Gastrocnemius medialis (tissue), 4 donors: ENCODE measurements around the gene DAB2IP. TPM values are rescaled to one million over a fixed set of nuclear protein-coding genes. Genes with fewer than 3 reads are reported as not detected.
A peak's percentile ranks its signal among the peaks of the same experiment; 100 is the strongest.

ENCODE experiments used
- ATAC-seq, 2 donors: fragments of 150-250 bp; one replicate each; pipeline ENCODE4 v1.9.1; 2016
- DNase-seq, 2 donors: peaks; one replicate each; pipeline ENCODE4 v3.0.0-alpha.2; 2019
- H3K27ac ChIP-seq, 4 donors: fragments of 200-600 bp; sonication (generic); 1 replicate in 1 of 4; 2 replicates in 3 of 4; pipeline ENCODE4 v1.5.1; 2016 to 2018; ENCODE audit warnings: mild to moderate bottlenecking in 2 of 4, moderate library complexity in 1 of 4
- H3K27me3 ChIP-seq, 3 donors: fragments of 200-600 bp; sonication (generic) in 2 of 3; 1 replicate in 1 of 3; 2 replicates in 2 of 3; pipeline versions ENCODE4 v1.5.1 to v1.6.0; 2016 to 2019; ENCODE audit warnings: mild to moderate bottlenecking in 1 of 3, moderate library complexity in 1 of 3
- H3K36me3 ChIP-seq, 2 donors: fragments of 200-600 bp; sonication (generic) in 1 of 2; one replicate each; pipeline ENCODE4 v1.5.1; 2017 to 2018
- H3K4me1 ChIP-seq, 2 donors: fragments of 200-600 bp; sonication (generic) in 1 of 2; one replicate each; pipeline ENCODE4 v1.5.1; 2016 to 2017; ENCODE audit warnings: mild to moderate bottlenecking in 2 of 2
- H3K4me3 ChIP-seq, 4 donors: fragments of 200-600 bp; sonication (generic) in 3 of 4; 1 replicate in 1 of 4; 2 replicates in 3 of 4; pipeline ENCODE4 v1.5.1; 2016 to 2019; ENCODE audit warnings: mild to moderate bottlenecking in 2 of 4
- H3K9me3 ChIP-seq, 3 donors: fragments of 200-600 bp; sonication (generic) in 2 of 3; 1 replicate in 1 of 3; 2 replicates in 2 of 3; pipeline ENCODE4 v1.5.1; 2016 to 2019
- POLR2A ChIP-seq, 2 donors: fragments of 450-650 bp; IDR thresholded peaks; one replicate each; pipeline ENCODE4 v1.6.1; 2017; ENCODE audit warnings: antibody characterized with exemption in 2 of 2, mild to moderate bottlenecking in 2 of 2, moderate library complexity in 2 of 2
- in situ Hi-C, 4 donors: fragments of 200-750 bp; cut with MboI; loops; one replicate each; pipeline versions ENCODE4 v1.15.0 to v1.8.0; 2017; ENCODE audit warnings: low sequenced_read_pairs in 4 of 4
- intact Hi-C: fragments of 100-400 bp; cut with DNase I; formaldehyde crosslinking; loops from one replicate; pipeline ENCODE4 v1.15.1; 2023; ENCODE audit warnings: low total_unique reads
- total RNA-seq, 4 donors: library from RNA; depleted of rRNA; stranded (reverse); fragments of >200 nt; gene quantifications; one replicate each; pipeline versions ENCODE4 v1.1.0 to v1.2.3, GENCODE V29; 2016
- TF ChIP-seq, protein P1 (sequence below), 5 experiments: fragments of 450-650 bp in 3 of 5; fragments of 200-600 bp in 2 of 5; sonication (generic) in 2 of 5; IDR thresholded peaks in 4 of 5; conservative IDR thresholded peaks in 1 of 5; 1 replicate in 4 of 5; 2 replicates in 1 of 5; pipeline ENCODE4 v1.5.1; 2016 to 2019; ENCODE audit warnings: antibody characterized with exemption in 5 of 5, mild to moderate bottlenecking in 3 of 5, moderate library complexity in 3 of 5

Gene DAB2IP
- total RNA-seq, 4 donors from 2014 or later: 22.7 to 68.2 (median 37.4) TPM

DNA sequence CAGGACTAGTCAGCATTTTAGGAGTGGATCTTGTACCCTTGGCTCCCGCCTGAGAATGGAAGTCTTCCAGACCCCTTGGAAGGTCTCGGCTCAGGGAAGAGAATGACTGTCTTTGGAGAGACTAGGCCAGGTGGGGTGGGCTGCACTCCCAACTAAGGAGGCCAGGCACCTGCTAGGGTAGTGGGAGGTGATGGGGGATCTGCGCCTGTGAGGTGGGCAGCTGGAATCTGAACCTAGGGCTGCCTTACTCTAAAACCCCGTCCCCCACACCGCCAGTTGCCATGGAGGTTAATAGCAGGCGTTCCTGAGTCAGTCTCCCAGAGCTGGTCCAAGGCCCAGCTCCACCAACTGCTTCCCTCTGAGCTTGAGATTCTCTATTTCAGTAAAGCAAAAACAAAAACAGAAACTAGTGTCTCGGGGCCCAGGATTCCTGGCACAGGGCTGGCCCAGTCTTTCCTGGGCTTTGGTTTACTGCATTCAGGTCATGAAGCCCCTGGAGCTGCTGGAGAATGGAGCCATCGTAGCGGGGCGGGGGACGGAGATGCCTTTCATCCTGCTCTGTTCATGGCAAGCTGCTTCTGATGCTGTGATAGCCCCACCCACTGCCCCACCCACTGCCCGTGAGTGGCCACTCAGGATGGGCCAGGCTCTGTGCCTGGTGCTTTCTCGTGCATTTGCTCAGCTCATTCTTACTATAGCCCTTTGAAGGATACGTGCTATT, 57.5 kb downstream of the DAB2IP start:
- ATAC-seq (peak in 1 of 2 donors; percentile 16), DNase-seq (peak in 1 of 2 donors; percentile 56)
- H3K36me3 ChIP-seq: no peaks in the 10 kb centered on the region
- no peaks in the 10 kb centered on the region for H3K27me3 ChIP-seq
- peak overlapping the region; percentile 70 to 83 (median 76) for H3K27ac ChIP-seq
- H3K9me3 ChIP-seq: no peaks in the 10 kb centered on the region
- TF ChIP-seq, protein P1, sequence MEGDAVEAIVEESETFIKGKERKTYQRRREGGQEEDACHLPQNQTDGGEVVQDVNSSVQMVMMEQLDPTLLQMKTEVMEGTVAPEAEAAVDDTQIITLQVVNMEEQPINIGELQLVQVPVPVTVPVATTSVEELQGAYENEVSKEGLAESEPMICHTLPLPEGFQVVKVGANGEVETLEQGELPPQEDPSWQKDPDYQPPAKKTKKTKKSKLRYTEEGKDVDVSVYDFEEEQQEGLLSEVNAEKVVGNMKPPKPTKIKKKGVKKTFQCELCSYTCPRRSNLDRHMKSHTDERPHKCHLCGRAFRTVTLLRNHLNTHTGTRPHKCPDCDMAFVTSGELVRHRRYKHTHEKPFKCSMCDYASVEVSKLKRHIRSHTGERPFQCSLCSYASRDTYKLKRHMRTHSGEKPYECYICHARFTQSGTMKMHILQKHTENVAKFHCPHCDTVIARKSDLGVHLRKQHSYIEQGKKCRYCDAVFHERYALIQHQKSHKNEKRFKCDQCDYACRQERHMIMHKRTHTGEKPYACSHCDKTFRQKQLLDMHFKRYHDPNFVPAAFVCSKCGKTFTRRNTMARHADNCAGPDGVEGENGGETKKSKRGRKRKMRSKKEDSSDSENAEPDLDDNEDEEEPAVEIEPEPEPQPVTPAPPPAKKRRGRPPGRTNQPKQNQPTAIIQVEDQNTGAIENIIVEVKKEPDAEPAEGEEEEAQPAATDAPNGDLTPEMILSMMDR (IDR thresholded peaks at IDR 0.05 in 4 of 5, conservative IDR thresholded peaks at IDR 0.05 in 1 of 5): no peak
- no peak for TF ChIP-seq POLR2A (IDR thresholded peaks at IDR 0.05)
- intact Hi-C loops: no loop called here
- H3K4me1 ChIP-seq: peaks cover 74 to 83% of the 10 kb centered on the region in 2 donors
- no peak overlapping the region for H3K4me3 ChIP-seq
- in situ Hi-C loops: loop anchor here in 1 of 4 donors (25.0 kb wide), 1 partner anchor 278 kb away; no protein-coding TSS in a partner anchor

- Histone ChIP-seq H3K27ac (peak overlapping the region; percentile 70 to 83 (median 76)), H3K27me3 (no peaks in the 10 kb centered on the region), H3K9me3 (no peaks in the 10 kb centered on the region), H3K36me3 (no peaks in the 10 kb centered on the region), H3K4me3 (no peak overlapping the region), H3K4me1 (peaks cover 79 to 84% of the 10 kb centered on the region in 2 donors)
- ATAC-seq (peak; percentile 97 to 98), DNase-seq (peak; percentile 78 to 88)
- in situ Hi-C loops: loop anchor here in 1 of 4 donors (25.0 kb wide), 1 partner anchor 278 kb away; no protein-coding TSS in a partner anchor
- no peak for TF ChIP-seq POLR2A (IDR thresholded peaks at IDR 0.05)
- TF ChIP-seq, protein P1 (IDR thresholded peaks at IDR 0.05 in 4 of 5, conservative IDR thresholded peaks at IDR 0.05 in 1 of 5): no peak
- intact Hi-C loops: no loop called here
Measured at GRCh38 chr9:121709798-121710197, 58.4 kb downstream of the DAB2IP start.

DNA sequence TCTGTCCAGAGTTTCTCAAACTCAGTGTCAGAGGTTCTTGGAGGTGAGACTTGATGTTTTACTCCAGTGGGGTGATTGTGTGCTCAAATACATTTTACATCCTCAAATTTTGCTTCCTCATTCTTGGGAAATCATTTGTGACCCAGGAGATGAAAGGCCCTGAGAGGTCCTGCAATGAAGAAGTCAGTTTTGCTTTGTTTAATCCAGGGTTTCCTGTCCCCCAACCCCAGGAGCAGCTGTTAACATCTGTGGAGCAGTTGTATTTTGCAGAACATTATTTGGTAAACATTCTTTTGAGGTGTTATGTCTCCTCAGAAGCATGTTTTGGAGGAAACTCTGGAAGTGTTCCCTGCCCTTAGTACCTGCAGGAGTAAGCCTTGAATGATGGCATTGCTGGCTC, 59.8 kb downstream of the DAB2IP start:
- DNase-seq (no peak), ATAC-seq (no peak)
- in situ Hi-C loops (loop anchor here in 1 of 4 donors (25.0 kb wide), 1 partner anchor 276 kb away; no protein-coding TSS in a partner anchor), intact Hi-C loops (no loop called here)
- no peak for TF ChIP-seq POLR2A (IDR thresholded peaks at IDR 0.05)
- TF ChIP-seq, protein P1 (IDR thresholded peaks at IDR 0.05 in 4 of 5, conservative IDR thresholded peaks at IDR 0.05 in 1 of 5): no peak
- Histone ChIP-seq H3K4me1 (peaks cover 82 to 95% of the 10 kb centered on the region in 2 donors), H3K9me3 (no peaks in the 10 kb centered on the region), H3K4me3 (no peak overlapping the region), H3K27me3 (no peaks in the 10 kb centered on the region), H3K36me3 (no peaks in the 10 kb centered on the region), H3K27ac (no peak overlapping the region)

DNA sequence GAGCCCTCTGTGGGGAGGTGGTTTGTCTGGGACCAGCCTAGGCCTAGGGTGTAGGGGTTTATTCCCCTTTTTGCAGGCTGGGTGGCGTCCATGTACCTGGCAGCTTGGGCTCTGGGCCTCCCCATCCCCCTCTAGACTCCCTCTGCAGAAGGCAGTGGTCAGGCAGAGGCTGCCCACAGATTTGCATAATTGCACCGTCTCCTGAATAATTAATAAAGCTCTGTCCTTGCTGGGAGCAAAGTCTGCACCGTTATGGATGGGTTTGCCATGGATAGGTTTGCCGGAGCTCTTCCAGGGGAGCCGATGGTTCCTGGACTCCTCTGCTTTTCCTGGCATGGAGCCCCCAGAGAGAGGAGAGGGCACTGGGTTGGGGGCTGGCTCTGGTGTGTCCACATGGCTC, 60.4 kb downstream of the DAB2IP start:
- no peaks in the 10 kb centered on the region for H3K36me3 ChIP-seq
- H3K4me3 ChIP-seq: no peak overlapping the region
- DNase-seq (no peak), ATAC-seq (no peak)
- no peak overlapping the region for H3K27ac ChIP-seq
- in situ Hi-C loops (loop anchor here in 1 of 4 donors (25.0 kb wide), 1 partner anchor 276 kb away; no protein-coding TSS in a partner anchor), intact Hi-C loops (no loop called here)
- no peaks in the 10 kb centered on the region for H3K27me3 ChIP-seq
- no peak for TF ChIP-seq POLR2A (IDR thresholded peaks at IDR 0.05)
- TF ChIP-seq, protein P1 (IDR thresholded peaks at IDR 0.05 in 4 of 5, conservative IDR thresholded peaks at IDR 0.05 in 1 of 5): no peak
- peaks cover 81 to 93% of the 10 kb centered on the region in 2 donors for H3K4me1 ChIP-seq
- H3K9me3 ChIP-seq: no peaks in the 10 kb centered on the region
